ENCODE data around the gene SCYL3. TPM values are rescaled to one million over a fixed set of nuclear protein-coding genes. Genes with fewer than 3 reads are reported as not detected.

The SCYL3 gene
- total RNA-seq, 2 donors from 2014 or later = 7.4 to 11.2 TPM

DNA sequence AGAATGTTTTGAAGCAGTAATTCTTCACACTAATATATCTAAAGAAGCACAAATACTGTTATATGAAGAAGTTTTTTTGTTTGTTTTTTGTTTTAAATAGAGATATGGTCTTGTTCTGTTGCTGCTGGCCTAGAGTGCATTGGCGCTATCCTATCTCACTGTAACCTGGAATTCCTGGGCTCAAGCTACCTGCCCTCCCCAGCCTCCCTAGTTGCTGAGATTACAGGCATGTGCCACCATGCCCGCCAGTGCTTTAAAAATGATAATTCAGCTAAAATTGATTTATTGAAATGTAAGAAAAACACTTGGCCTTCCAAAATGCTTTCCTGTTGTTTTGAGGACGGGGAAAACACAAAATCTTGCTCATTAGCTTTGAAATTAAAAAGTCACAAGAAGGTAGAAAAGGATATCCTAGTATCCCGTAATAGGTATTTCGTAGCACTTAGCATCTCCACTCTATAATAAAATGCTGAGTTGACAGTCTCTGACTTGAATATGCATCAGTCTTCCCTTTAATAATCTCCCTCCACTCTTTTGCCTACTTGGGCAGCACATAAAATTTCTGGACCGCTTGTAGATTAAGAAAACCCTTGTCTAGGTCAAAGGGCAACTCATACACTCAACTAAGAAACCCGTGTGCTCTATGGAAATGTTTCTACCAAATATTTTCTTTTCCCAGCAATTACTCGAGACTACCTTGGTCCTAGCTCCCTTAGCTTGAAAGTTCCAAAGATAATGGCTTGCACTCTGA, 1.3 kb downstream of the SCYL3 start:
- ATAC-seq (no peak), DNase-seq (no peak)
- no peaks in the 10 kb centered on the region for H3K9me3 ChIP-seq (ENCODE audit: control insufficient read depth, low read length, poor library complexity, severe bottlenecking)
- Mint-ChIP-seq H3K36me3 (ENCODE audit: low read depth) (peaks cover 2% of the 10 kb centered on the region), H3K27me3 (peaks cover 8% of the 10 kb centered on the region), H3K27ac (peak overlapping the region; percentile 100), H3K4me3 (peak overlapping the region; percentile 92), H3K4me1 (peaks cover 43% of the 10 kb centered on the region)

DNA sequence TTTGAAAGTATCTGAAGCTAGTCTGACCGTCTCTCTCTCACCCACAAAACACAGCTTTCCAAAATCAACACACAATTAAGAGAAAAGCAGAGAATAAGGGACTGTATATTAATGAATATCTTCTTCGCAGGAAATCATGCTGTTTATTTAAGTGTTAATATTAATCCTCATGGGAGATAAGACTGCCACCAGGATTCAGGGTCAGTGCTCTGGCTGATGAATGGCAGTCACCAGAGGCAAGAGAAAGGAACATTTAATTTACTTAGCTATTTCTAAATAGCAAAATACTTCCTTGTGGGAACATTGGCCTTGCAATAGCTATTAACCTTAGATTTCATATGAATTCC, 2.2 kb downstream of the SCYL3 start:
- peak overlapping the region; percentile 100 for H3K27ac Mint-ChIP-seq
- H3K36me3 Mint-ChIP-seq (ENCODE audit: low read depth) = no peaks in the 10 kb centered on the region
- peaks cover 4% of the 10 kb centered on the region for H3K27me3 Mint-ChIP-seq
- no peak for ATAC-seq
- H3K4me3 Mint-ChIP-seq = peak overlapping the region; percentile 83
- H3K4me1 Mint-ChIP-seq = peaks cover 42% of the 10 kb centered on the region
- H3K9me3 ChIP-seq (ENCODE audit: control insufficient read depth, low read length, poor library complexity, severe bottlenecking) = no peaks in the 10 kb centered on the region
- no peak for DNase-seq

DNA sequence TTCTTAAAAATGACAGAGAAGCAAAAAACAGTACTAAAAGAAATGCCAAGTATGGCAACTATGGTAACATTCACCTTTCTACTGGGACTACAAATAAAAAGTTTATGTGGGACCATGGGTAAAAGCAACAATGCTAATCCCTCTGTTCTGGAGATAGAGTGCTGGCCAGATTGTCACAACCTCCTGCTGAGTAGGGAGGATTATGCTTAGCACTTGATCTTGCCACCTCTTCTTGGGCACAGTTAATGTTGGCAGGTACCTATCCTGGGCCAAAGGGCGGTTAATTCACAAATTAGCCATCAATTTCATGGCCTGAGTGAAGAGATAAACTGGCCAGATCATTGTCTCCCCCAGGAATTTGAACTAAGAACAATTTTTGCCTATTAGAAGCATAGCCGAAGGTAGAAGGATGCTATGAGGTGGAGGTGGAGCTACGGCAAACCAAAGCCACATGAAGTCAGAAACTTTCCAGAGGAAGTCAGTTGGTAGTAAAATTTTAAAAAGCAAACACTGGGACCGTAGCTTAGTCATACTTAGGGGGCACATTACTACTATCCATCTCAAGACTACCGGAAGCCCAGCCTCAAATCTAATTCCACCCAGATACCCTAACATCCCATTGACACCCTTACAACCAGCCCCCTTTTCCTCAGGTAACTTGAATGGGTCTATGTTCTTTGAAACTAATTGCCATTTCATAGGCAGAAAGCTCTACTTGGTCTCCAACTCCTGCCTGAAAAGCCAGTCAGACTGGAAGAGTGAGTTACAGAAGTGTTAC, 2.7 kb downstream of the SCYL3 start:
- DNase-seq (peak in 1 of 3 donors; percentile 18), ATAC-seq (peak; percentile 41)
- Mint-ChIP-seq H3K36me3 (ENCODE audit: low read depth) (no peaks in the 10 kb centered on the region), H3K27ac (peak overlapping the region; percentile 100), H3K4me1 (peaks cover 43% of the 10 kb centered on the region), H3K27me3 (no peaks in the 10 kb centered on the region), H3K4me3 (peak overlapping the region; percentile 83)
- H3K9me3 ChIP-seq (ENCODE audit: control insufficient read depth, low read length, poor library complexity, severe bottlenecking) = no peaks in the 10 kb centered on the region

DNA sequence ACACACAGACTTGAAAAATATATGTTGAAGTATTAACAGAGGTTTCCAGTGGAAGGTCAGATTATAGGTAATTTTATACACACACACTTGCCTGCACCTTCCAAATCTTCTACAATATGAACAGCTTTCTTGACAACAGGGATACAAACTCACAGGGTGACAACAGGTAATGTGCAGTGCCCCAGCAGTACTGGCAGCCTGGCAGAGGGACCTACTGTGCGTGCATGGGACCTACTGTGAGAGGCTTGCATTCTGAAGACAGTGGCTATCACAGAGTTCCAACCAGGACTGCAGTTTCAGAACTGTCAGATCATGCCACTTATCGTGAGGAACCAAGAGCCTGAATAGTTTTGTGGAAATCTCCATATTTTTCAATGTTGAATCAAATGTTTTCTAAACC, 3.8 kb downstream of the SCYL3 start:
- H3K36me3 Mint-ChIP-seq (ENCODE audit: low read depth) = no peaks in the 10 kb centered on the region
- peaks cover 46% of the 10 kb centered on the region for H3K4me1 Mint-ChIP-seq

DNA sequence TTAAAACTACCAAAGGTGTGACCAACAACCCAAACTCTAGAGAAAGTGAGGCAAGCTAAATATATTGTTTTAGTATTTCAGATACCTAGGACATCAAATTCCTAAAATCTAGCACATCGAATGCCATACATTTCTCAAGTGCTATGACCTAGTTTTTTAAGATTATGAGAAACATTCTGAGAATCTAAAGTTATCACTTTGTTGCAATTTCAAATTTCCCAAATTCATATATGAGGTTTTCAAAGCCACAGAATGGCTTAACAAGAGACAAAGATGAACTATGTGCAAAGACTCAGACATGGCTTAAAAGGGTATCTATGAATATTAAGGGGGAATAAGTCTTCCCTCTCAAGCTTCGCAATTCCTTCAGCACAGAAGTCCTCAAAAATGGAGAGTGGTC, 6.8 kb downstream of the SCYL3 start:
- Mint-ChIP-seq H3K27ac (no peak overlapping the region), H3K27me3 (no peaks in the 10 kb centered on the region)

More for the DNA sequence above, 3.8 kb downstream of the SCYL3 start:
- no peak for ATAC-seq
- no peak for DNase-seq
- no peak overlapping the region for H3K4me3 Mint-ChIP-seq
- no peaks in the 10 kb centered on the region for H3K9me3 ChIP-seq (ENCODE audit: control insufficient read depth, low read length, poor library complexity, severe bottlenecking)
- peak overlapping the region; percentile 100 for H3K27ac Mint-ChIP-seq
- no peaks in the 10 kb centered on the region for H3K27me3 Mint-ChIP-seq

DNA sequence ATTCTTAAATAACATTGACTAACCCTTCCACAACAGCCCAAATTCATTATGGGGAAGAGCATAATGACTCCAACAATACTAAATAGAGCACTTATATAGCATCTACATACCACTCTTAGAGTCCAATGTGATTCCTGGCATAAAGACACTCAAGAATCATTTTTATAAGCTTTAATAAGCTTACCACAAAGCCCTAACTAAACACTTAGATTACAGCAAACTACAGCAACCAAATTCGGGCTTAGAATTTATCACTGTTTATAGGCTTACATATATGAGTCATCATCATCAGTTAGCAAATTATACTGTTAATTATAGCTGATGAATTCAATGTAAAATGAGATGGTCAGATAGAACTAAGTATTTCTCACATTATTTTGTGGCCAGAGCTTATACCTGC, 7.3 kb downstream of the SCYL3 start:
- ATAC-seq = no peak
- no peak overlapping the region for H3K27ac Mint-ChIP-seq
- peaks cover 4% of the 10 kb centered on the region for H3K36me3 Mint-ChIP-seq (ENCODE audit: low read depth)
- H3K9me3 ChIP-seq (ENCODE audit: control insufficient read depth, low read length, poor library complexity, severe bottlenecking) = no peaks in the 10 kb centered on the region
- H3K4me3 Mint-ChIP-seq = no peak overlapping the region
- H3K27me3 Mint-ChIP-seq = no peaks in the 10 kb centered on the region
- DNase-seq = no peak
- H3K4me1 Mint-ChIP-seq = peaks cover 32% of the 10 kb centered on the region

More for the DNA sequence above, 6.8 kb downstream of the SCYL3 start:
- no peak for ATAC-seq
- H3K9me3 ChIP-seq (ENCODE audit: control insufficient read depth, low read length, poor library complexity, severe bottlenecking) = no peaks in the 10 kb centered on the region
- DNase-seq = no peak
- Mint-ChIP-seq H3K4me3 (no peak overlapping the region), H3K36me3 (ENCODE audit: low read depth) (peaks cover 3% of the 10 kb centered on the region), H3K4me1 (peaks cover 32% of the 10 kb centered on the region)

DNA sequence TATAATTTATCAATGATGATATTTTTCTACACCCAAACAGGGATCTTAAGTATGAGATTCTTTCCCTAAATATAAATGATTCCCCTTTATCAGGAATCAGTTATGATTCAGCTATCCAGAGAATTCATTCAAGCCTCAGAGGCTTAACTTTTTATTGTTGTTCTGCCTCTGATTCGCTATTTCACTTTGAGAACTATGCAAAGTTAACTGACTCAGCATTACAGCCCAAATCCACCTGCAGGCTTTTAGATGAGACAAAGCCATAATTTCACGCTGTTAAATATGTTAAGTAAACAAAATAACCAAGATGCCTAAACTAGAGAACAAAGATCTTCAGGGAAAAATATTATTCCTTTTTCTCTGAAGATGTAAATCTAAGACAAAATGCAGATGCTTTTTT, 8.5 kb downstream of the SCYL3 start:
- ATAC-seq = no peak
- no peaks in the 10 kb centered on the region for H3K9me3 ChIP-seq (ENCODE audit: control insufficient read depth, low read length, poor library complexity, severe bottlenecking)
- H3K36me3 Mint-ChIP-seq (ENCODE audit: low read depth) = peaks cover 5% of the 10 kb centered on the region
- H3K27ac Mint-ChIP-seq = peak overlapping the region; percentile 16
- H3K4me1 Mint-ChIP-seq = peaks cover 22% of the 10 kb centered on the region
- no peaks in the 10 kb centered on the region for H3K27me3 Mint-ChIP-seq
- no peak overlapping the region for H3K4me3 Mint-ChIP-seq
- no peak for DNase-seq

DNA sequence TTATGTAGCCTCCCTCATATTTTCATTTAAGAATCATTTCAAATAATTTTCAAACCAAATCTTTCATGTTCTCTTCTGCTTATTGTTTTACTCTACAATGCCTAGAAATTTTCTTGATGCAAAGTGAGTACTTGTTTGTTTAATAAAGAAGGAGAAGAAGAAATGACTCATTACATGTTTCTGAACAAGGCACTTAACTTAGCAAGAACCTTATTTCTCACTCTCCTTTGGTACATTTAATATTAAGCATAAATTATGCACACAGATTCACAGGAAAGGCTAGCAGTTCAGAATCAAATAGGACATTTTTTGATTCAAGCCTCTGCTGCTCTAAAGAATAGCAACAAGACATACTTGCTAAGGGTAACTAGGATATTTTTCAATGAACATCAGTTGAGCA, 9.1 kb downstream of the SCYL3 start:
- H3K4me3 Mint-ChIP-seq = no peak overlapping the region
- ATAC-seq (no peak), DNase-seq (no peak)
- H3K4me1 Mint-ChIP-seq = peaks cover 19% of the 10 kb centered on the region
- H3K27ac Mint-ChIP-seq = no peak overlapping the region
- H3K27me3 Mint-ChIP-seq = no peaks in the 10 kb centered on the region
- no peaks in the 10 kb centered on the region for H3K9me3 ChIP-seq (ENCODE audit: control insufficient read depth, low read length, poor library complexity, severe bottlenecking)
- peaks cover 5% of the 10 kb centered on the region for H3K36me3 Mint-ChIP-seq (ENCODE audit: low read depth)

DNA sequence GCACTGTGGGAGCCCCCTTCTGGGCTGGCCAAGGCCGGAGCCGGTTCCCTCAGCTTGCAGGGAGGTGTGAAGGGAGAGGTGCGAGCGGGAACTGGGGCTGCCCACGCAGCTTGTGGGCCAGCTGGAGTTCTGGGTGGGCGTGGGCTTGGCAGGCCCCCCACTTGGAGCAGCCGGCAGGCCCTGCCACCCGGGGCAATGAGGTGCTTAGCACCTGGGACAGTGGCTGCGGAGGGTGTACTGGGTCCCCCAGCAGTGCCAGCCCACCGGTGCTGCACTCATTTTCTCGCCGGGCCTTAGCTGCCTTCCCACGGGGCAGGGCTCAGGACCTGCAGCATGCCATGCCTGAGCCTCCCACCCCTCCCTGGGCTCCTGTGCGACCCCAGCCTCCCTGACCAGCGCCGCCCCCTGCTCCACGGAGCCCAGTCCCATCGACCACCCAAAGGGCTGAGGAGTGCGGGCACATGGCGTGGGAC, 11.6 kb downstream of the SCYL3 start:
- Mint-ChIP-seq H3K36me3 (ENCODE audit: low read depth) (peaks cover 13% of the 10 kb centered on the region), H3K4me1 (peaks cover 19% of the 10 kb centered on the region), H3K27me3 (no peaks in the 10 kb centered on the region), H3K27ac (no peak overlapping the region), H3K4me3 (no peak overlapping the region)
- H3K9me3 ChIP-seq (ENCODE audit: control insufficient read depth, low read length, poor library complexity, severe bottlenecking) = no peaks in the 10 kb centered on the region
- no peak for ATAC-seq
- no peak for DNase-seq

DNA sequence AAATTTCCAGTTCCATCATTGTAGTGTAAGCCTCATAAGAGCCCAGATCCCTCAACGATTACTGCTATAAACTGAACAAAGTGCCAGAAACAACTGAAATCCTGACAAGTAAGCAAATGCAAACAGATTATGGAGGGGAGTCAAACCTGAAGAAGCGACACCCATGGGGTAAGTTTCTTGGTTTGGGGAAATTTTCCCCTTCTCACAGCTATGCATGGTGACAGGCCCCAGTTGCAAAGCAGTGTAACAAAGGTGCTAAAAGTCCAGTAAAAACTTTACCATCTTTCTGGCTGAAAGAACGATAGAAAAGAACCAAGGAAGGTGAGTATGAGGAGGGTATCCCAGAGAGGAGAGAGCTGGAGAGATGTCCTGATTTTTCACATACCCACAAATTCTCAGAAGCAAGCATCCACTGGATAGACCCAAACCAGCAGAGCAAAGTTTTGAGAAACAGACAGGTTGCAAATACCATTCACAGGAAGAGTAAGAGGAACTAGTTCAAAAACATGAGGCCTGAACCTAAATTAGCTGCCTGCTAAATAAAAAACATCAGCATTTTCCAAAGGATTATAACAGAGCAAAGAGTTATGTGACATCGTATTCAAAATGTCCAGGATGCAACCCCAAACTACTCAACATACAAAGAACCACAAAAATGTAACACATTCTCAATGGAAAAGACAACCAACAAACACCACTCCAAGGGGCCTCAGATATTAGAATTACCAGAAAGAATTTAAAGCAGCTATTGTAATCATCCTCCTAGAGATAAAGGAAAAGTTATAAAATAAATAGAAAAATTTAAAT, 14.5 kb downstream of the SCYL3 start:
- DNase-seq = no peak
- H3K36me3 Mint-ChIP-seq (ENCODE audit: low read depth) = peaks cover 20% of the 10 kb centered on the region
- no peak for ATAC-seq
- no peak overlapping the region for H3K4me3 Mint-ChIP-seq
- no peaks in the 10 kb centered on the region for H3K9me3 ChIP-seq (ENCODE audit: control insufficient read depth, low read length, poor library complexity, severe bottlenecking)
- no peaks in the 10 kb centered on the region for H3K27me3 Mint-ChIP-seq
- H3K27ac Mint-ChIP-seq = peak overlapping the region; percentile 49
- peaks cover 18% of the 10 kb centered on the region for H3K4me1 Mint-ChIP-seq

DNA sequence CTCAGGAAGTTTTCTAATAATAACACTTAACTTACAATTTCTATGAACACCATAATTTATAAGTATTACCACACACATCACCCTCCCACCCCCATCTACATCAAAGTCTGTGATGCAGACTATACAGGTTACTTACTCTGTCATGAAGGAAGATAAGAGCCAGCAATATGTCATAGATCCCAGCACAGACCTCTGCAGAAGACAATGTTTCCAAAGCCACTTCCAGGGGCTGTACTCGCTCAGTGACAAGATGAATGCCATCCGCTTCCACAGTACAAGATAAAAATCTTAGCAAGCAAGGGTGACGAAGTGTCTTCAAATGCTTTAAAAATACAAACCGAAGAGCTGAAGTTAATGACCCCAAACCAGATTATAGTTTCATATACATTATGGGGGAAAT, 15.2 kb downstream of the SCYL3 start:
- H3K27ac Mint-ChIP-seq = peak overlapping the region; percentile 49
- H3K36me3 Mint-ChIP-seq (ENCODE audit: low read depth) = peaks cover 23% of the 10 kb centered on the region
- H3K4me1 Mint-ChIP-seq = peaks cover 24% of the 10 kb centered on the region
- H3K4me3 Mint-ChIP-seq = no peak overlapping the region
- ATAC-seq (no peak), DNase-seq (no peak)
- no peaks in the 10 kb centered on the region for H3K9me3 ChIP-seq (ENCODE audit: control insufficient read depth, low read length, poor library complexity, severe bottlenecking)
- no peaks in the 10 kb centered on the region for H3K27me3 Mint-ChIP-seq

DNA sequence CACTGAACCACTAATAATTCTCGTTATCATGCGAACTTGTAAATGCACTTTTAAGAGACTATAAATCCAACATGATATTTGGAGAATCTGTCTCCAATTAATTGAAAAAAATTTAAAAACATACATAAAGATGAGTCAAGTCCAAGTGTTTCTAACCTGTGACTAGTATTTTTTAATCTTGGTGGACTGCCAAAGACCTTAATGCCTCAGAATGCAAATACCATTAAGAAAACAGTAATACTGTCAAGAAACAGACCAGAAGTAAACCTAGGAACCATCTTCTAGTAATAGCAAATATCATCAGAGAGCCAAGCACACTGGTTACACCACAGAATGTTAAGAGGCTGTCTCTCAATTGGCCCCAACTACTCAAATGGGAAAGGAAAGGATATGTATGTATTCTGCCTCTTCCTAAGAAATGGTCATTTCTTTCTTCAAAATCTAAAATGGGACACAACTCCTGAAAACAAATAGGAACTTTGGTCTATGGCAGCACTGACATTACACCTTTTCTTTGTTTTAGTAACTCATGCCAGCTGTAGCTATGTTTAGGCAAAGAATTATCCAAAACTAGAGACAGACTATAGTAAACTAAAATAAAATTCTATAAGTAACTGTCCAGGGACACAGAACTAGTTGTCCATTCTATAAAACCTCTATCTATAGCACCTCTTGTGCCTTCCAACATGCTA, 15.8 kb downstream of the SCYL3 start:
- H3K9me3 ChIP-seq (ENCODE audit: control insufficient read depth, low read length, poor library complexity, severe bottlenecking) = no peaks in the 10 kb centered on the region
- no peak for DNase-seq
- Mint-ChIP-seq H3K4me3 (no peak overlapping the region), H3K27me3 (no peaks in the 10 kb centered on the region), H3K27ac (peak overlapping the region; percentile 49), H3K4me1 (peaks cover 26% of the 10 kb centered on the region), H3K36me3 (ENCODE audit: low read depth) (peaks cover 23% of the 10 kb centered on the region)
- no peak for ATAC-seq

Measured in T-helper 17 cell (primary cell).